Right atrium auricular region (tissue), 2 donors: ENCODE data around the gene APP. TPM values are rescaled to one million over a fixed set of nuclear protein-coding genes. Genes with fewer than 3 reads are reported as not detected.

Experiments used
- DNase-seq: peaks from one replicate; pipeline ENCODE4 v3.0.0-alpha.2; 2019; ENCODE audit warnings: low spot score
- H3K27ac ChIP-seq, 2 donors: fragments of 200-600 bp; sonication (generic); 1 replicate in 1 of 2; 2 replicates in 1 of 2; pipeline ENCODE4 v1.5.1; 2016 to 2019
- H3K27me3 ChIP-seq, 2 donors: fragments of 200-600 bp; sonication (generic); one replicate each; pipeline versions ENCODE4 v1.5.1 to v1.6.0; 2017 to 2019
- H3K36me3 ChIP-seq: fragments of 200-600 bp; sonication (generic); one replicate; pipeline ENCODE4 v1.5.1; 2016
- H3K4me1 ChIP-seq, 2 donors: fragments of 200-600 bp; sonication (generic); one replicate each; pipeline versions ENCODE4 v1.5.1 to v1.6.0; 2017 to 2019
- H3K4me3 ChIP-seq, 2 donors: fragments of 200-600 bp; sonication (generic); 1 replicate in 1 of 2; 2 replicates in 1 of 2; pipeline ENCODE4 v1.5.1; 2017 to 2019; ENCODE audit warnings: mild to moderate bottlenecking in 1 of 2, moderate library complexity in 1 of 2
- H3K9me3 ChIP-seq, 2 donors: fragments of 200-600 bp; sonication (generic); one replicate each; pipeline ENCODE4 v1.5.1; 2019
- total RNA-seq, 2 donors: library from RNA; depleted of rRNA; stranded (reverse); fragments of >200 nt; gene quantifications; one replicate each; pipeline ENCODE4 v1.1.0, GENCODE V29; 2016
- TF ChIP-seq, protein P1 (sequence below), 2 donors: fragments of 200-600 bp; sonication (generic); IDR thresholded peaks; one replicate each; pipeline ENCODE4 v1.5.1; 2019; ENCODE audit warnings: antibody characterized with exemption in 2 of 2

APP gene
- total RNA-seq, 2 donors from 2014 or later = 326 to 389 TPM

DNA sequence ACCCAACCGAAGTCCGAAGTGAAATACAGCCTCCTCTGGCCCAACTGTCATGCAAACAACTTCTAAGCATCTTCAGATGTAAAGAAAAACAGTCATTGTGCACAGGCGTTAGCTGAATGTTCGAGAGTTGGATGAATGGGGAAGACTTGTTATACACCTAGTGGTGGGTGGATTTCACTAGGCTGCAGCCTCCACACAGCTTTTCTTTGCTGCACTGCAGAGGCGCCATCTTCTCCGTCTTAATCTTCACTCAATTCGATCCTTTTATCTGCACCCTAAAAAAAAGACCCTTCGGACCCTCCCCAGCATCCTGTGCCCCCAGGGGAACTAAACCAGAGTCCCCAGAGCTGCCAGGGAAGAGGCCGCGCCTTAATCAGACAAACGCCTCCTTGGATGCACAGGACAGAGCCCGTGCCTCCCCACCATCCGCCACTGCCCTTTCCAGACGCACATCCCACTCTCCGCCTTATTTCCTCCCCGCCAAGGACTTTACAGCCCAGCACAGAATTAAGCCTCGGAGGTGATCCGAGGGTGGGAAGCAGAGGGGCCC lies 1.4 kb downstream of the APP start:
- TF ChIP-seq, protein P1, sequence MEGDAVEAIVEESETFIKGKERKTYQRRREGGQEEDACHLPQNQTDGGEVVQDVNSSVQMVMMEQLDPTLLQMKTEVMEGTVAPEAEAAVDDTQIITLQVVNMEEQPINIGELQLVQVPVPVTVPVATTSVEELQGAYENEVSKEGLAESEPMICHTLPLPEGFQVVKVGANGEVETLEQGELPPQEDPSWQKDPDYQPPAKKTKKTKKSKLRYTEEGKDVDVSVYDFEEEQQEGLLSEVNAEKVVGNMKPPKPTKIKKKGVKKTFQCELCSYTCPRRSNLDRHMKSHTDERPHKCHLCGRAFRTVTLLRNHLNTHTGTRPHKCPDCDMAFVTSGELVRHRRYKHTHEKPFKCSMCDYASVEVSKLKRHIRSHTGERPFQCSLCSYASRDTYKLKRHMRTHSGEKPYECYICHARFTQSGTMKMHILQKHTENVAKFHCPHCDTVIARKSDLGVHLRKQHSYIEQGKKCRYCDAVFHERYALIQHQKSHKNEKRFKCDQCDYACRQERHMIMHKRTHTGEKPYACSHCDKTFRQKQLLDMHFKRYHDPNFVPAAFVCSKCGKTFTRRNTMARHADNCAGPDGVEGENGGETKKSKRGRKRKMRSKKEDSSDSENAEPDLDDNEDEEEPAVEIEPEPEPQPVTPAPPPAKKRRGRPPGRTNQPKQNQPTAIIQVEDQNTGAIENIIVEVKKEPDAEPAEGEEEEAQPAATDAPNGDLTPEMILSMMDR (IDR thresholded peaks at IDR 0.05) = peak; percentile 29 to 53
- Histone ChIP-seq H3K4me1 (peaks cover 0 to 51% of the 10 kb centered on the region in 2 donors), H3K27ac (peak overlapping the region; percentile 93), H3K36me3 (no peaks in the 10 kb centered on the region), H3K4me3 (peak overlapping the region; percentile 68 to 94), H3K9me3 (no peaks in the 10 kb centered on the region), H3K27me3 (no peaks in the 10 kb centered on the region)
- peak; percentile 66 for DNase-seq

DNA sequence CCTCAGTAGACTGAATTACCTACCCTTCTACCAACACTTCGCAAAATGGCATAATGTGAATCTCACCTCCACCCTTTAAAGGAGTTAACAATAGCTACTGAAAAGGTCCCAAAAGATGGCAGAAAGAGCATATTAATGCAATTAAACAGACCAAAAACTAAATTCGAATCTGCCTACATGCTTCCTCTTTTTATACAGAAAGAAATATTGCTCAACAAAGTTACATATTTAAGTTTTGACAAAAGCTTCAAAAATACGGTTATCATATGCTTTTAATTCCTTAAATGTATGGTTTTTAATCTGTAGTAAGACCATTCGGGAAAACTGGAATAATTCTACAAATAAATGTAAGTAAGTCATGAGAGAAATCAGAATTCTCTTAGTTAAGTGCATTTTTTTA lies 2.2 kb downstream of the APP start:
- H3K27ac ChIP-seq = peak overlapping the region; percentile 93
- H3K27me3 ChIP-seq = no peaks in the 10 kb centered on the region
- TF ChIP-seq, protein P1 (IDR thresholded peaks at IDR 0.05) = no peak
- H3K4me1 ChIP-seq = peaks cover 0 to 51% of the 10 kb centered on the region in 2 donors
- H3K9me3 ChIP-seq = no peaks in the 10 kb centered on the region
- DNase-seq = no peak
- no peaks in the 10 kb centered on the region for H3K36me3 ChIP-seq
- peak overlapping the region in 1 of 2 donors; percentile 94 for H3K4me3 ChIP-seq

DNA sequence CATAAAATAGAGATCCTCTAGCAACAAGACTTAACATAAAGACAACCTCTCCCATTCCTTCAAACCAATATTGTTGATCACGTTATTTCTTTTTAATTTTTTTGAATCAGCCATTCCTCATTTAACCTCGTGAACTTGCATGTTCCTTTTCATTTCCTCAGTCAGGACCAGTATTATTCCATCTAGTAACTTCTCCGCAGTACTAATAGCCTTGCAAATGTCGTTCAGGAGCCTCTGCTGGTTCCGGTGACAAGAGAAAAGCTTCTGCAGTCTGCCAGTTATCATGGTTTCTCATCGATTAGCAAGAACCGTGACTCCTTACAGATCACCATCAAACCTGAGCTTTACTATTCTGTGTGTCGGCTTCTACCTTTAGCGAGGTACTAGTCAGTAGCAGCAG lies 3.0 kb downstream of the APP start:
- Histone ChIP-seq H3K27ac (peak overlapping the region; percentile 33 to 93), H3K4me3 (peak overlapping the region in 1 of 2 donors; percentile 1), H3K27me3 (no peaks in the 10 kb centered on the region), H3K36me3 (no peaks in the 10 kb centered on the region), H3K9me3 (no peaks in the 10 kb centered on the region), H3K4me1 (peaks cover 0 to 51% of the 10 kb centered on the region in 2 donors)
- TF ChIP-seq, protein P1 (IDR thresholded peaks at IDR 0.05) = no peak
- no peak for DNase-seq

DNA sequence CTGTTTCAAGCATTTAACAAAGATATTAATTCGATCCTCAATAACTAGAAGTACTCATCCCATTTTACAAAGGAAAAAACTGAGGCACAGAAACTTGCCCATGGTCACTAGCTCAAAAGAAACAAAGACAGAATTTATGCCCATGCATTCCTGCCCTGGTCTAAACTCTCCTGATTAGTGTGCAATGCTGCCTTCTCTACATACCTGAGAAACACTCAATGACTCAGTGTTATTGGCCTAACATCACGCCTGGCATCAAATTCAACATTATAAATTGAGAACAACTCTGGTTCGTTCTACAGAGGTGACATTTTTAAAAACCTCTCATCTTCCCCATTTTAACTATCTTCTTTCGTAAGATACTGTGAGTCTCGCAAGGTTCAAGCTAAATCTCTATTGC lies 5.2 kb downstream of the APP start:
- H3K4me1 ChIP-seq = peaks cover 0 to 44% of the 10 kb centered on the region in 2 donors
- TF ChIP-seq, protein P1 (IDR thresholded peaks at IDR 0.05) = no peak
- H3K27me3 ChIP-seq = no peaks in the 10 kb centered on the region
- no peak overlapping the region for H3K27ac ChIP-seq
- no peak overlapping the region for H3K4me3 ChIP-seq
- no peaks in the 10 kb centered on the region for H3K36me3 ChIP-seq
- no peaks in the 10 kb centered on the region for H3K9me3 ChIP-seq
- DNase-seq = no peak

DNA sequence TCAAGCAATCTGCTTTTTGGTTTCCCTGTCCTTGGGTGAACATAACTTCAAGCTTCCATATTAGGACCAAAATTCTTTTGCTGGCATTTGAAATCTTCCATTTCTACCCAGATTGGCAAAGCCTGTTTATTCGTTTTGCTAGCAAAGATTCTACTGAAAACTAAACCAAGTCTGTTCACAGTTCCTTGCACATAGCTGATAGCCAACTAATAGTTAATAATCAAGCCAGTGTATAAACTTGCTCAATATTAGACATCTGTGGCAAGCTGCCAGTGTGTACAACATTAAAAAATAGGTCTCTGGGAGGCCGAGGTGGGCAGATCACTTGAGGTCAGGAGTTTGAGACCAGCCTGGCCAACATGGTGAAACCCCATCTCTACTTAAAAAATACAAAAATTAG lies 6.3 kb downstream of the APP start:
- Histone ChIP-seq H3K27me3 (no peaks in the 10 kb centered on the region), H3K27ac (no peak overlapping the region), H3K4me1 (peaks cover 0 to 51% of the 10 kb centered on the region in 2 donors), H3K9me3 (no peaks in the 10 kb centered on the region), H3K4me3 (no peak overlapping the region), H3K36me3 (no peaks in the 10 kb centered on the region)
- no peak for DNase-seq
- TF ChIP-seq, protein P1 (IDR thresholded peaks at IDR 0.05) = no peak

DNA sequence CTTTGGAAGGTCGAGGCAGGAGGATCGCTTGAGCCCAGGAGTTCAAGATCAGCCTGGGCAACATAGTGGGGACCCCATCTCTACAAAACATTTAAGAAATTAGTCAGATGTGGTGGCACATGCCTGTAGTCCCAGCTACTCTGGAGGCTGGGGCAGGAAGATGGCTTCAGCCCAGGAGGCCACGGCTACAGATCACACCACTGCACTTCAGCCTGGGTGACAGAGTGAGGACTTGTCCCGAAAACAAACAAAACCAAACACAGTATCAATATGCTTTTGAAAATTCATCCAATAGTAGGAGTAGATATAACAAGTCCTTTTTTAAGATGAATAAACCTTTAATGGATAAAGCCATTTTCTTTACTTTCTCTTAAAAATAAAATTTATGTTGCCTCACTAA lies 8.5 kb downstream of the APP start:
- DNase-seq = no peak
- Histone ChIP-seq H3K27ac (no peak overlapping the region), H3K9me3 (no peaks in the 10 kb centered on the region), H3K27me3 (no peaks in the 10 kb centered on the region), H3K4me3 (no peak overlapping the region), H3K36me3 (no peaks in the 10 kb centered on the region), H3K4me1 (peaks cover 0 to 44% of the 10 kb centered on the region in 2 donors)
- TF ChIP-seq, protein P1 (IDR thresholded peaks at IDR 0.05) = no peak
